Heart left ventricle (tissue), 16 donors: Measurements from ENCODE around the gene C6orf47. TPM values are rescaled to one million over a fixed set of nuclear protein-coding genes. Genes with fewer than 3 reads are reported as not detected.

Source experiments
- ATAC-seq, 4 donors: fragments of 200-7000 bp; cut with Tn5 transposase; one replicate each; pipeline ENCODE4 v1.9.1; 2020 to 2022; ENCODE audit warnings: moderate library complexity in 4 of 4, mild to moderate bottlenecking in 3 of 4, moderate number of reproducible peaks in 1 of 4
- DNase-seq, 5 donors: peaks; one replicate each; pipeline ENCODE4 v3.0.0-alpha.2; 2020
- H3K27ac ChIP-seq, 12 donors: fragments of 200-600 bp; sonication (generic) in 4 of 12; one replicate each; pipeline versions ENCODE4 v1.5.0 to v1.8.0; 2016 to 2022; ENCODE audit warnings: mild to moderate bottlenecking in 2 of 12
- H3K27me3 ChIP-seq, 9 donors: fragments of 200-600 bp; sonication (generic) in 2 of 9; one replicate each; pipeline versions ENCODE4 v1.5.1 to v1.8.0; 2016 to 2022; ENCODE audit warnings: mild to moderate bottlenecking in 3 of 9
- H3K36me3 ChIP-seq, 9 donors: fragments of 200-600 bp; sonication (generic) in 2 of 9; one replicate each; pipeline versions ENCODE4 v1.5.0 to v1.8.0; 2018 to 2022; ENCODE audit warnings: mild to moderate bottlenecking in 2 of 9
- H3K4me1 ChIP-seq, 12 donors: fragments of 200-600 bp; sonication (generic) in 4 of 12; one replicate each; pipeline versions ENCODE4 v1.5.0 to v1.8.0; 2016 to 2022; ENCODE audit warnings: mild to moderate bottlenecking in 3 of 12
- H3K4me3 ChIP-seq, 12 donors: fragments of 200-600 bp; sonication (generic) in 4 of 12; one replicate each; pipeline versions ENCODE4 v1.5.0 to v1.8.0; 2017 to 2022; ENCODE audit warnings: mild to moderate bottlenecking in 9 of 12, moderate library complexity in 4 of 12
- H3K9me3 ChIP-seq, 12 donors: fragments of 200-600 bp; sonication (generic) in 4 of 12; one replicate each; pipeline versions ENCODE4 v1.5.0 to v1.8.0; 2016 to 2022; ENCODE audit warnings: mild to moderate bottlenecking in 1 of 12
- POLR2A ChIP-seq, 2 donors: fragments of 450-650 bp; IDR thresholded peaks; one replicate each; pipeline ENCODE4 v1.6.1; 2017; ENCODE audit warnings: antibody characterized with exemption in 2 of 2, mild to moderate bottlenecking in 2 of 2, moderate library complexity in 2 of 2
- WGBS, 4 donors: extraction: QIAGEN DNeasy Blood & Tissue Kit in 2 of 4; methylation state at CpG; one replicate each; pipeline versions ENCODE4 v1.1.5 to v1.1.7; 2013 to 2018; 5-methylcytosine and 5-hydroxymethylcytosine counted together
- intact Hi-C, 10 donors: fragments of 100-400 bp; cut with DNase I; formaldehyde crosslinking; loops; one replicate each; pipeline versions ENCODE4 v1.11.1 to v1.14.2; 2022
- polyA plus RNA-seq, 2 donors: library from polyadenylated mRNA; stranded (reverse); fragments of 200-250 nt; gene quantifications; one replicate each; pipeline ENCODE4 v1.2.3, GENCODE V29; 2013
- total RNA-seq, 9 donors: library from RNA; depleted of rRNA in 2 of 9; stranded (reverse); fragments of >200 nt in 2 of 9; fragmentation: NEBNext Ultra II Directional in 3 of 9; extraction: Animal tissue kit (Norgen Biotek cat#: 25700) in 3 of 9; gene quantifications; one replicate each; pipeline versions ENCODE4 v1.1.0 to v1.2.4, GENCODE V29; 2016 to 2023
- TF ChIP-seq, protein P1 (sequence below), 12 donors: fragments of 200-600 bp; sonication (generic) in 4 of 12; IDR thresholded peaks; one replicate each; pipeline versions ENCODE4 v1.5.0 to v1.8.0; 2018 to 2022; ENCODE audit warnings: antibody characterized with exemption in 12 of 12, mild to moderate bottlenecking in 5 of 12
- donor health status: ischemic (EF 13 %, LVEDD 7.1; RV severe dilation, severe dysfunction).
- donor health status: healthy with polysubstance abuse.
- donor health status: DM: no; HTN: yes; CAD: no.
- donor health status: DM: no; HTN: no; CAD: no.
- donor health status: ischemic (EF 25% LVEDD 6.9; RV normal size, moderate dysfunction).
- donor health status: ischemic (EF 25% LVEDD 5.7; RV mildly dilated, moderate dysfunction).
- donor health status: healthy.
- donor health status: DM: yes; HTN: yes; CAD: no.
- donor health status: ischemic (EF 35%, LVEDD 5.7; RV mildly dilated, moderate dysfunction).
- donor health status: nonischemic (EF 11% LVEDD 7.7; RV severe dilation, severe dysfunction).
- donor health status: DM: yes; HTN: yes; CAD: no.
- donor health status: PGD.
- donor health status: ischemic (EF 29% LVEDD 5.4; RV normal size, mild dysfunction).
- donor health status: nonischemic (EF 23%, LVEDD 6.1; RV moderate dilation, normal function).

Gene C6orf47
- total and polyA plus RNA-seq, 11 donors: 16.5 to 30.9 (median 20.0) TPM

DNA sequence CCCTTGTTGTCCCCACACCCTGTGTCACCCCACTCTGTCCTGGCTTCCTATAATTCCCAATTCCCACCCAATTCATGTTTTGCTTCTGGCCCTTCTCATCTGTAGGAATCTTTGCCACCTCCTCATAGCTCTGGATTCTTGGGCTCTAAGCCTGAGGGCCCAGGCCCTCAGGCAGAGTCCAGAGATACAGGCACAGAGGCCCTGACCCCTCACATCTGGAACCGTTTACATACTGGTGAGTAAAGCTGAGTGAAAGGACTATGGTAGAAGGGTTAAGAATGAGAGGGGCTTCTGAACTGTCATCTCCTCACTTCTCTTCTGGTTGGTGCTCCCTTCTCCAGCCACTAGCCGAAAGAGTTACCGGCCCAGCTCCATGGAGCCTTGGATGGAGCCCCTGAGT is 26.4 kb downstream of the C6orf47 start:
- no peak for TF ChIP-seq POLR2A (IDR thresholded peaks at IDR 0.05)
- TF ChIP-seq, protein P1, sequence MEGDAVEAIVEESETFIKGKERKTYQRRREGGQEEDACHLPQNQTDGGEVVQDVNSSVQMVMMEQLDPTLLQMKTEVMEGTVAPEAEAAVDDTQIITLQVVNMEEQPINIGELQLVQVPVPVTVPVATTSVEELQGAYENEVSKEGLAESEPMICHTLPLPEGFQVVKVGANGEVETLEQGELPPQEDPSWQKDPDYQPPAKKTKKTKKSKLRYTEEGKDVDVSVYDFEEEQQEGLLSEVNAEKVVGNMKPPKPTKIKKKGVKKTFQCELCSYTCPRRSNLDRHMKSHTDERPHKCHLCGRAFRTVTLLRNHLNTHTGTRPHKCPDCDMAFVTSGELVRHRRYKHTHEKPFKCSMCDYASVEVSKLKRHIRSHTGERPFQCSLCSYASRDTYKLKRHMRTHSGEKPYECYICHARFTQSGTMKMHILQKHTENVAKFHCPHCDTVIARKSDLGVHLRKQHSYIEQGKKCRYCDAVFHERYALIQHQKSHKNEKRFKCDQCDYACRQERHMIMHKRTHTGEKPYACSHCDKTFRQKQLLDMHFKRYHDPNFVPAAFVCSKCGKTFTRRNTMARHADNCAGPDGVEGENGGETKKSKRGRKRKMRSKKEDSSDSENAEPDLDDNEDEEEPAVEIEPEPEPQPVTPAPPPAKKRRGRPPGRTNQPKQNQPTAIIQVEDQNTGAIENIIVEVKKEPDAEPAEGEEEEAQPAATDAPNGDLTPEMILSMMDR (IDR thresholded peaks at IDR 0.05): no peak
- ATAC-seq (no peak), DNase-seq (no peak)
- Histone ChIP-seq H3K27ac (no peak overlapping the region), H3K4me3 (no peak overlapping the region), H3K36me3 (peaks cover 2 to 100% (median 100%) of the 10 kb centered on the region in 9 donors), H3K27me3 (no peaks in the 10 kb centered on the region), H3K9me3 (no peaks in the 10 kb centered on the region), H3K4me1 (peaks cover 0 to 4% (median 0%) of the 10 kb centered on the region in 12 donors)
- WGBS, 4 donors: 86 to 93% (median 89%) methylated on average over 3 of the region's 3 CpGs
- intact Hi-C loops: no loop called here

DNA sequence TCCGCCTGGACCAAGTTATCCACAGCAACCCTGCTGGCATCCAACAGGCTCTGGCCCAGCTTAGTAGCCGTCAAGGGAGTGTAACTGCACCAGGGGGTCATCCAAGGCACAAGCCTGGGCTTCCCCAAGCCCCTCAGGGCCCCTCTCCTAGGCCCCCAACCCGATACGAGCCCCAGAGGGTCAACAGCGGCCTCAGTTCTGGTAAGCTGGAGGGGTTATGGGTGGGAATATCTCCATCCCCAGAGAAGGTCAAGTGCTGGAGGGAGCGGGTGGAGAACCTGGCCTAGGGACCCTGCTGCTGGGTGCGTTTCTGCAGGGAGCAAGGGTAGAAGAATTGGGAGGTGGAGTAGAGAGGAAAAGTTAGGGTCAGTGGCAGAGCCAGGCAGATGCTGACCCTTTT is 27.1 kb downstream of the C6orf47 start:
- WGBS, 4 donors: 80 to 88% (median 84%) methylated on average over 7 of the region's 7 CpGs
- Histone ChIP-seq H3K36me3 (peaks cover 2 to 100% (median 100%) of the 10 kb centered on the region in 9 donors), H3K27me3 (no peaks in the 10 kb centered on the region), H3K4me3 (no peak overlapping the region), H3K9me3 (no peaks in the 10 kb centered on the region), H3K4me1 (peaks cover 0 to 4% (median 0%) of the 10 kb centered on the region in 12 donors), H3K27ac (peak overlapping the region in 1 of 12 donors; percentile 17)
- intact Hi-C loops: no loop called here
- DNase-seq (no peak), ATAC-seq (no peak)
- TF ChIP-seq, protein P1 (IDR thresholded peaks at IDR 0.05): no peak
- no peak for TF ChIP-seq POLR2A (IDR thresholded peaks at IDR 0.05)

DNA sequence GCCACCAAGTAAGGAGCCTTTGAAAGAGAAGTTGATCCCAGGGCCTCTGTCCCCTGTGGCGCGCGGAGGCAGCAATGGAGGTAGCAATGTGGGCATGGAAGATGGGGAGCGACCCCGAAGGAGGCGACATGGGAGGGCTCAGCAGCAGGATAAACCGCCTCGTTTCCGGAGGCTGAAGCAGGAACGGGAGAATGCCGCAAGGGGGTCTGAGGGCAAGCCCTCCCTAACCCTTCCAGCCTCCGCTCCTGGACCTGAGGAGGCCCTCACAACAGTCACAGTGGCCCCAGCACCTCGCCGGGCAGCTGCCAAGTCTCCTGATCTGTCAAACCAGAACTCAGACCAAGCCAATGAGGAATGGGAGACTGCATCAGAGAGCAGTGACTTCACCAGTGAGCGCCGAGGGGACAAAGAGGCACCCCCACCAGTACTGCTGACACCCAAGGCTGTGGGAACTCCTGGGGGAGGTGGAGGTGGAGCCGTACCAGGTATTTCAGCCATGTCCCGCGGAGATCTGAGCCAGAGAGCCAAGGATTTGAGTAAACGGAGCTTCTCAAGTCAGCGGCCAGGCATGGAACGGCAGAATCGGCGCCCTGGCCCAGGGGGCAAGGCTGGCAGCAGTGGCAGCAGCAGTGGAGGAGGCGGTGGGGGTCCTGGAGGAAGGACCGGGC is 28.2 kb downstream of the C6orf47 start:
- Histone ChIP-seq H3K27ac (peak overlapping the region in 1 of 12 donors; percentile 11), H3K9me3 (no peaks in the 10 kb centered on the region), H3K4me1 (peaks cover 0 to 4% (median 0%) of the 10 kb centered on the region in 12 donors), H3K36me3 (peaks cover 2 to 100% (median 100%) of the 10 kb centered on the region in 9 donors), H3K4me3 (no peak overlapping the region), H3K27me3 (no peaks in the 10 kb centered on the region)
- TF ChIP-seq, protein P1 (IDR thresholded peaks at IDR 0.05): no peak
- TF ChIP-seq POLR2A (IDR thresholded peaks at IDR 0.05): no peak
- ATAC-seq (peak in 3 of 4 donors; percentile 2 to 3 (median 3)), DNase-seq (no peak)
- intact Hi-C loops: no loop called here
- 91 to 92% (median 91%) methylated on average over 26 of the region's 26 CpGs for WGBS, 4 donors

DNA sequence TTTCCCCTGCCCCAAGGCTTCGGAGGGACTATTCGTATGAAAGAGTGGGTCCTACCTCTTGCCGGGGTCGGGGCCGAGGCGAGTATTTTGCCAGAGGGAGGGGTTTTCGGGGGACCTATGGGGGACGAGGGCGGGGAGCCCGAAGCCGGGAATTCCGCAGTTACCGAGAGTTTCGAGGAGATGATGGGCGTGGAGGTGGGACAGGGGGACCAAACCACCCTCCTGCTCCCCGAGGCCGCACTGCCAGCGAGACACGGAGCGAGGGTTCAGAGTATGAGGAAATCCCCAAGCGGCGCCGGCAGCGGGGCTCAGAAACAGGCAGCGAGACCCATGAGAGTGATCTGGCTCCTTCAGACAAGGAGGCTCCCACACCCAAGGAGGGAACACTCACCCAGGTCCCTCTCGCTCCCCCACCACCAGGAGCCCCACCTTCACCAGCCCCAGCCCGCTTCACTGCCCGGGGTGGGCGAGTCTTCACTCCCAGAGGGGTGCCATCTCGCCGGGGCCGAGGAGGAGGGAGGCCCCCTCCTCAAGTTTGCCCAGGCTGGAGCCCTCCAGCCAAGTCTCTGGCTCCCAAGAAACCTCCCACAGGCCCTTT is 28.8 kb downstream of the C6orf47 start:
- Histone ChIP-seq H3K36me3 (peaks cover 5 to 100% (median 100%) of the 10 kb centered on the region in 9 donors), H3K27ac (no peak overlapping the region), H3K4me3 (no peak overlapping the region), H3K27me3 (no peaks in the 10 kb centered on the region), H3K4me1 (peaks cover 0 to 4% (median 0%) of the 10 kb centered on the region in 12 donors), H3K9me3 (no peaks in the 10 kb centered on the region)
- ATAC-seq (peak in 3 of 4 donors; percentile 10 to 20 (median 18)), DNase-seq (no peak)
- TF ChIP-seq POLR2A (IDR thresholded peaks at IDR 0.05): no peak
- TF ChIP-seq, protein P1 (IDR thresholded peaks at IDR 0.05): no peak
- intact Hi-C loops: no loop called here
- WGBS, 4 donors: 88 to 91% (median 90%) methylated on average over 27 to 32 of the region's 32 CpGs
